ENCODE results near the gene TRIB2. TPM values are rescaled to one million over a fixed set of nuclear protein-coding genes. Genes with fewer than 3 reads are reported as not detected.

The TRIB2 gene
- total RNA-seq, 1 donor from 2014 or later, result 60.7 TPM

- no peak for DNase-seq (ENCODE audit: low read depth in 2 of 2)
Observed at GRCh38 chr2:12719400-12720277, 2.9 kb downstream of the TRIB2 start.

GRCh38 chr2:12720278-12720620 lies 3.5 kb downstream of the TRIB2 start:
- no peak for DNase-seq (ENCODE audit: low read depth in 2 of 2)

GRCh38 chr2:12720754-12721378 lies 4.1 kb downstream of the TRIB2 start:
- no peak for DNase-seq (ENCODE audit: low read depth in 2 of 2)

GRCh38 chr2:12721566-12722446 lies 5.1 kb downstream of the TRIB2 start:
- DNase-seq (ENCODE audit: low read depth in 2 of 2), result no peak

- no peak for DNase-seq (ENCODE audit: low read depth in 2 of 2)
Observed at GRCh38 chr2:12722447-12723316, 5.9 kb downstream of the TRIB2 start.

- DNase-seq (ENCODE audit: low read depth in 2 of 2), result no peak
Observed at GRCh38 chr2:12723736-12724463, 7.2 kb downstream of the TRIB2 start.

- DNase-seq (ENCODE audit: low read depth in 2 of 2), result no peak
Observed at GRCh38 chr2:12725233-12726187, 8.8 kb downstream of the TRIB2 start.

GRCh38 chr2:12726271-12726670 lies 9.5 kb downstream of the TRIB2 start:
- DNase-seq (ENCODE audit: low read depth in 2 of 2), result no peak

GRCh38 chr2:12727065-12727464 lies 10.3 kb downstream of the TRIB2 start:
- no peak for DNase-seq (ENCODE audit: low read depth in 2 of 2)

GRCh38 chr2:12727641-12728040 lies 10.9 kb downstream of the TRIB2 start:
- no peak for DNase-seq (ENCODE audit: low read depth in 2 of 2)

GRCh38 chr2:12728221-12728777 lies 11.6 kb downstream of the TRIB2 start:
- no peak for DNase-seq (ENCODE audit: low read depth in 2 of 2)

GRCh38 chr2:12730265-12730664 lies 13.5 kb downstream of the TRIB2 start:
- DNase-seq (ENCODE audit: low read depth in 2 of 2), result no peak

- DNase-seq (ENCODE audit: low read depth in 2 of 2), result no peak
Observed at GRCh38 chr2:12731701-12732280, 15.1 kb downstream of the TRIB2 start.

GRCh38 chr2:12732651-12733050 lies 15.9 kb downstream of the TRIB2 start:
- peak in 1 of 2 donors; percentile 12 for DNase-seq (ENCODE audit: low read depth in 2 of 2)

- DNase-seq (ENCODE audit: low read depth in 2 of 2), result no peak
Observed at GRCh38 chr2:12733846-12734245, 17.1 kb downstream of the TRIB2 start.

GRCh38 chr2:12734914-12735654 lies 18.3 kb downstream of the TRIB2 start:
- no peak for DNase-seq (ENCODE audit: low read depth in 2 of 2)

- no peak for DNase-seq (ENCODE audit: low read depth in 2 of 2)
Observed at GRCh38 chr2:12737297-12737696, 20.6 kb downstream of the TRIB2 start.
